ENCODE data around the gene SIRT6.

- TF ChIP-seq CTCF (IDR thresholded peaks at IDR 0.05) (no peak), POLR2A (IDR thresholded peaks at IDR 0.05) (no peak), POLR2AphosphoS5 (IDR thresholded peaks at IDR 0.05; ENCODE audit: insufficient read depth in 1 of 2, low read depth in 1 of 2) (no peak)
These were observed 29.9 kb downstream of the SIRT6 start for GRCh38 chr19:4152241-4152998.
